HepG2 (cell line): ENCODE measurements around the gene ANTKMT. TPM values are rescaled to one million over a fixed set of nuclear protein-coding genes. Genes with fewer than 3 reads are reported as not detected.

Experiments used
- ATAC-seq: fragments of 200-7000 bp; cut with Tn5 transposase; 3 replicates; pipeline ENCODE4 v1.9.1; 2020; ENCODE audit warnings: mild to moderate bottlenecking, moderate library complexity
- BruUV-seq: library from RNA; stranded (reverse); fragments of 400-500 nt; replicated peaks from 2 replicates; lab custom pipeline; 2021; lab: Mats Ljungman, UMichigan
- CTCF ChIA-PET: fragments of 300-600 bp; formaldehyde crosslinking; extraction: SDS; loops from one replicate; lab custom pipeline; 2021; ENCODE audit warnings: low total read pairs, inconsistent platforms, low intra/inter-chr PET ratio; lab: Yijun Ruan, JAX
- POLR2A ChIA-PET: fragments of 350-600 bp; sonication (Branson Sonifier 250); formaldehyde crosslinking; loops from one replicate; lab custom pipeline; 2020; ENCODE audit warnings: antibody characterized with exemption, inconsistent platforms; lab: Yijun Ruan, JAX
- DNase-seq: peaks from one replicate; pipeline ENCODE4 v3.0.0-alpha.2; 2015; ENCODE audit warnings: low spot score
- FAIRE-seq: peaks from 3 replicates; lab custom pipeline; 2011; peaks lifted over from hg19 to GRCh38; lab: Jason Lieb, UNC
- H2AFZ ChIP-seq: one replicate; pipeline ENCODE4 v1.6.1; 2011; ENCODE audit warnings: low read length, inconsistent platforms
- H3K27ac ChIP-seq: fragments of 300-600 bp; 3 replicates; pipeline ENCODE4 v1.8.0; 2011; ENCODE audit warnings: mixed run types, mild to moderate bottlenecking, mixed read lengths, low read length, inconsistent platforms; ENCODE audit not compliant: insufficient read depth; ENCODE audit errors: extremely low read length
- H3K27me3 ChIP-seq, 2 experiments: fragments of 200-600 bp in 1 of 2; 2 replicates in 1 of 2; 3 replicates in 1 of 2; pipeline versions ENCODE4 v1.6.0 to v1.8.0; 2011; ENCODE audit warnings: low read length in 2 of 2, mild to moderate bottlenecking in 2 of 2, moderate library complexity in 2 of 2, inconsistent platforms in 1 of 2; ENCODE audit not compliant: insufficient read depth in 2 of 2, control insufficient read depth in 1 of 2
- H3K36me3 ChIP-seq, 2 experiments: fragments of 200-600 bp in 1 of 2; replicated peaks in 1 of 2; 2 replicates in 1 of 2; 3 replicates in 1 of 2; pipeline versions ENCODE4 v1.5.1 to v1.8.0; 2011; ENCODE audit warnings: low read length in 2 of 2, inconsistent platforms in 1 of 2; ENCODE audit not compliant: insufficient read depth in 2 of 2, control insufficient read depth in 1 of 2
- H3K4me1 ChIP-seq: 2 replicates; pipeline ENCODE4 v1.5.1; 2012; ENCODE audit warnings: low read length, inconsistent platforms; ENCODE audit not compliant: insufficient read depth
- H3K4me2 ChIP-seq: 2 replicates; pipeline ENCODE4 v1.6.0; 2011; ENCODE audit warnings: low read depth, low read length, inconsistent platforms
- H3K4me3 ChIP-seq, 3 experiments: fragments of 200-600 bp in 1 of 3; sonication (generic), shearing (Covaris generic) in 1 of 3; replicated peaks in 1 of 3; 2 replicates each; pipeline ENCODE4 v1.5.1; 2011 to 2016; ENCODE audit warnings: low read length in 3 of 3, inconsistent platforms in 2 of 3, low read depth in 2 of 3, mild to moderate bottlenecking in 2 of 3, control low read depth in 1 of 3, mixed read lengths in 1 of 3; ENCODE audit not compliant: insufficient read depth in 1 of 3
- H3K79me2 ChIP-seq: one replicate; pipeline ENCODE4 v1.6.1; 2011; ENCODE audit warnings: low read length, inconsistent platforms; ENCODE audit not compliant: insufficient read depth
- H3K9ac ChIP-seq: 2 replicates; pipeline ENCODE4 v1.6.0; 2011; ENCODE audit warnings: mild to moderate bottlenecking, low read depth, low read length, inconsistent platforms; ENCODE audit not compliant: insufficient read depth
- H3K9me3 ChIP-seq: 2 replicates; pipeline ENCODE4 v1.5.1; 2012; ENCODE audit warnings: mild to moderate bottlenecking, low read length
- H4K20me1 ChIP-seq: 2 replicates; pipeline ENCODE4 v1.6.0; 2011; ENCODE audit warnings: inconsistent platforms, mild to moderate bottlenecking, low read length, moderate library complexity; ENCODE audit not compliant: insufficient read depth
- ATF2 ChIP-seq: sonication (generic); formaldehyde crosslinking; IDR thresholded peaks from 2 replicates; pipeline ENCODE4 v1.4.0; 2020; ENCODE audit warnings: missing genetic modification reagents
- CCDC6 ChIP-seq: sonication (generic); formaldehyde crosslinking; IDR thresholded peaks from 2 replicates; pipeline ENCODE4 v1.8.1; 2022; ENCODE audit warnings: mild to moderate bottlenecking, missing genetic modification reagents, moderate library complexity
- EZH2 ChIP-seq: conservative IDR thresholded peaks from 2 replicates; pipeline ENCODE4 v1.6.1; 2012; ENCODE audit warnings: mild to moderate bottlenecking, low read depth, low read length, moderate library complexity
- FOXC1 ChIP-seq: sonication (generic); formaldehyde crosslinking; IDR thresholded peaks from 2 replicates; pipeline ENCODE4 v1.8.0; 2022; ENCODE audit warnings: mild to moderate bottlenecking, missing genetic modification reagents, borderline replicate concordance
- MBNL3 ChIP-seq: fragments of 250-450 bp; sonication (Bioruptor Pico); conservative IDR thresholded peaks from 2 replicates; pipeline ENCODE4 v1.8.0; 2022; ENCODE audit warnings: mild to moderate bottlenecking, inconsistent platforms
- PCBP1 ChIP-seq: fragments of 200-400 bp; formaldehyde crosslinking; IDR thresholded peaks from 2 replicates; pipeline ENCODE4 v1.6.1; 2017; ENCODE audit warnings: mild to moderate bottlenecking, low read depth, low read length, borderline replicate concordance
- PHF20 ChIP-seq: sonication (generic); formaldehyde crosslinking; IDR thresholded peaks from 2 replicates; pipeline ENCODE4 v1.5.0; 2020; ENCODE audit warnings: mild to moderate bottlenecking, missing genetic modification reagents
- PRDM10 ChIP-seq: sonication (generic); formaldehyde crosslinking; IDR thresholded peaks from 2 replicates; pipeline ENCODE4 v1.4.0; 2020; ENCODE audit warnings: low read depth, missing genetic modification reagents
- REL ChIP-seq: sonication (generic); formaldehyde crosslinking; conservative IDR thresholded peaks from 2 replicates; pipeline ENCODE4 v1.8.0; 2022; ENCODE audit warnings: mild to moderate bottlenecking, missing genetic modification reagents, moderate library complexity
- SRY ChIP-seq: sonication (generic); formaldehyde crosslinking; IDR thresholded peaks from 2 replicates; pipeline ENCODE4 v1.8.0; 2022; ENCODE audit warnings: mild to moderate bottlenecking, missing genetic modification reagents
- ZBTB38 ChIP-seq: sonication (generic); formaldehyde crosslinking; IDR thresholded peaks from 2 replicates; pipeline ENCODE4 v1.5.1; 2020; ENCODE audit warnings: mild to moderate bottlenecking, missing genetic modification reagents
- ZBTB42 ChIP-seq: sonication (generic); formaldehyde crosslinking; IDR thresholded peaks from 2 replicates; pipeline ENCODE4 v1.5.0; 2020; ENCODE audit warnings: mild to moderate bottlenecking, missing genetic modification reagents
- ZBTB7A ChIP-seq: sonication (generic); formaldehyde crosslinking; IDR thresholded peaks from 2 replicates; pipeline ENCODE4 v1.8.0; 2022; ENCODE audit warnings: mild to moderate bottlenecking, missing genetic modification reagents
- ZNF446 ChIP-seq: sonication (generic); formaldehyde crosslinking; IDR thresholded peaks from 2 replicates; pipeline ENCODE4 v1.5.0; 2020; ENCODE audit warnings: mild to moderate bottlenecking, missing genetic modification reagents
- WGBS: methylation state at CpG from one replicate; pipeline ENCODE4 v1.1.6; 2017; ENCODE audit warnings: low lambda C conversion rate; 5-methylcytosine and 5-hydroxymethylcytosine counted together
- in situ Hi-C: cut with HindIII; loops from 2 replicates; pipeline ENCODE4 v1.10.0; 2017; ENCODE audit warnings: low pct_unique_long_range_greater_than_20kb; ENCODE audit not compliant: extremely low pct_ligation_motif_present
- intact Hi-C: fragments of 100-400 bp; cut with micrococcal nuclease; formaldehyde crosslinking; loops from one replicate; pipeline ENCODE4 v1.10.0; 2022; ENCODE audit not compliant: unreplicated experiment
- polyA plus RNA-seq, 8 experiments: library from polyadenylated mRNA; depleted of rRNA in 3 of 8; stranded (reverse) in 7 of 8; unstranded in 1 of 8; fragments of >200 nt; fragmentation: Illumina TruSeq in 4 of 8; extraction: Trizol in 4 of 8; gene quantifications; 2 replicates each; pipeline versions ENCODE4 v1.2.1 to v1.2.3, GENCODE V29; 2011 to 2016; ENCODE audit warnings: low read depth in 4 of 8, missing spikeins in 1 of 8, mixed read lengths in 1 of 8; ENCODE audit not compliant: insufficient read depth in 1 of 8
- total RNA-seq, 5 experiments: library from RNA; depleted of rRNA; stranded (reverse); fragments of >200 nt; fragmentation: Illumina TruSeq; extraction: Trizol; gene quantifications; 2 replicates each; pipeline ENCODE4 v1.2.3, GENCODE V29; 2016; ENCODE audit warnings: low read depth in 1 of 5
- TF ChIP-seq, protein P1 (sequence below): sonication (generic); formaldehyde crosslinking; IDR thresholded peaks from 2 replicates; pipeline ENCODE4 v1.5.1; 2020; ENCODE audit warnings: mild to moderate bottlenecking, missing genetic modification reagents, moderate library complexity

ANTKMT gene
- total and polyA plus RNA-seq, 2 of the 13 experiments (the other 11 are each of a cell fraction or from before 2014, with no cell fraction given), result 7.5 to 47.8 TPM

DNA sequence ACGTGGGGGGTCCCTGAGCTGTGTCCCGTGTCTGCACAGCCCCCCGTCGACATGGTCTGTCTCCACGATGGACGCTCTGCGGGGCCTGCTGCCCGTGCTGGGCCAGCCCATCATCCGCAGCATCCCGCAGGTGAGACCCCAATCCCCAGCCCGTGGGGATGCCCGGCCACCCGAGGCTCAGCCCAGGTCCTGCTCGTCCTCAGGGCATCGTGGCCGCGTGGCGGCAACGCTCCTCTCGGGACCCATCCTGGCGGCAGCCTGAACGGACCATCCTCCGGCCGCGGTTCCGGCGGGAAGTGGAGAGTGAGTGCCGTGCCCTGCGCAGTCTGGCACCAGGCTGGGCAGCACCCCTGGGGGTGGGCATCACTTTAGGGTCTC is 44.5 kb downstream of the ANTKMT start:
- Histone ChIP-seq H3K27ac (no peak overlapping the region), H3K9me3 (no peaks in the 10 kb centered on the region), H4K20me1 (no peaks in the 10 kb centered on the region), H3K9ac (no peak overlapping the region), H3K4me1 (peaks cover 22% of the 10 kb centered on the region), H3K4me2 (no peak overlapping the region), H3K27me3 (peaks cover 0 to 2% of the 10 kb centered on the region in 2 experiments; a peak in 3 of 5 replicates), H3K4me3 (no peak overlapping the region), H3K79me2 (no peaks in the 10 kb centered on the region), H2AFZ (no peak overlapping the region), H3K36me3 (no peaks in the 10 kb centered on the region)
- in situ Hi-C loops (no loop called here), intact Hi-C loops (no loop called here)
- ChIA-PET CTCF (no interaction called here), POLR2A (no interaction called here)
- BruUV-seq, result no TSS peak
- ATAC-seq (no peak), FAIRE-seq (no peak), DNase-seq (no peak)
- WGBS, result 89% methylated on average over 14 of the region's 29 CpGs
- TF ChIP-seq ZBTB38 (no peak), CCDC6 (no peak), PHF20 (CRISPR knock-in tag) (no peak), SRY (CRISPR knock-in tag) (no peak), ZBTB7A (CRISPR knock-in tag) (no peak), ZNF446 (CRISPR knock-in tag) (no peak), MBNL3 (no peak), PRDM10 (CRISPR knock-in tag) (no peak), FOXC1 (no peak), REL (CRISPR knock-in tag) (no peak), ZBTB42 (CRISPR knock-in tag) (no peak), EZH2 (no peak), ATF2 (CRISPR knock-in tag) (no peak), PCBP1 (no peak)
- TF ChIP-seq, protein P1, sequence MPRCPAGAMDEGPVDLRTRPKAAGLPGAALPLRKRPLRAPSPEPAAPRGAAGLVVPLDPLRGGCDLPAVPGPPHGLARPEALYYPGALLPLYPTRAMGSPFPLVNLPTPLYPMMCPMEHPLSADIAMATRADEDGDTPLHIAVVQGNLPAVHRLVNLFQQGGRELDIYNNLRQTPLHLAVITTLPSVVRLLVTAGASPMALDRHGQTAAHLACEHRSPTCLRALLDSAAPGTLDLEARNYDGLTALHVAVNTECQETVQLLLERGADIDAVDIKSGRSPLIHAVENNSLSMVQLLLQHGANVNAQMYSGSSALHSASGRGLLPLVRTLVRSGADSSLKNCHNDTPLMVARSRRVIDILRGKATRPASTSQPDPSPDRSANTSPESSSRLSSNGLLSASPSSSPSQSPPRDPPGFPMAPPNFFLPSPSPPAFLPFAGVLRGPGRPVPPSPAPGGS (CRISPR knock-in tag), result no peak
